GM19324 (cell line): Measurements from ENCODE around the gene GALNT10.
"Not testable (repeated sequence)": the region's sequence is repeated elsewhere in the genome, so short reads cannot be mapped to it uniquely, and the experiment has no call there.

Source experiments
- ATAC-seq: cut with Tn5 transposase; IDR thresholded peaks from one replicate; pipeline ENCODE4 v1.9.1; 2021; ENCODE audit warnings: mild to moderate bottlenecking, moderate library complexity; ENCODE audit not compliant: unreplicated experiment, low FRiP score

Gene GALNT10

GRCh38 chr5:154342211-154342610, 151.7 kb downstream of the GALNT10 start:
- ATAC-seq: no peak

GRCh38 chr5:154342963-154343362, 152.4 kb downstream of the GALNT10 start:
- no peak for ATAC-seq

GRCh38 chr5:154344461-154344860, 153.9 kb downstream of the GALNT10 start:
- ATAC-seq: no peak

- peak; percentile 58 for ATAC-seq
These were observed 154.9 kb downstream of the GALNT10 start for GRCh38 chr5:154345255-154345952.

- ATAC-seq: no peak
These were observed 155.9 kb downstream of the GALNT10 start for GRCh38 chr5:154346427-154346826.

- ATAC-seq: no peak
These were observed 159.2 kb downstream of the GALNT10 start for GRCh38 chr5:154349626-154350264.

- ATAC-seq: no peak
These were observed 160.6 kb downstream of the GALNT10 start for GRCh38 chr5:154351141-154351540.

GRCh38 chr5:154351566-154351965, 161.0 kb downstream of the GALNT10 start:
- ATAC-seq: no peak

GRCh38 chr5:154352960-154353548, 162.5 kb downstream of the GALNT10 start:
- no peak for ATAC-seq

- no peak for ATAC-seq
These were observed 164.6 kb downstream of the GALNT10 start for GRCh38 chr5:154355129-154355611.

- ATAC-seq: no peak
These were observed 165.6 kb downstream of the GALNT10 start for GRCh38 chr5:154356020-154356655.

- no peak for ATAC-seq
These were observed 166.4 kb downstream of the GALNT10 start for GRCh38 chr5:154356958-154357357.

GRCh38 chr5:154358516-154359220, 168.1 kb downstream of the GALNT10 start:
- ATAC-seq: no peak

- no peak for ATAC-seq
These were observed 168.7 kb downstream of the GALNT10 start for GRCh38 chr5:154359221-154359573.

GRCh38 chr5:154360241-154360640, 169.7 kb downstream of the GALNT10 start:
- not testable (repeated sequence) for ATAC-seq

- no peak for ATAC-seq
These were observed 172.9 kb downstream of the GALNT10 start for GRCh38 chr5:154363411-154363810.

- no peak for ATAC-seq
These were observed 174.2 kb downstream of the GALNT10 start for GRCh38 chr5:154364771-154365170.

GRCh38 chr5:154365823-154366222, 175.3 kb downstream of the GALNT10 start:
- ATAC-seq: no peak

GRCh38 chr5:154366353-154366752, 175.8 kb downstream of the GALNT10 start:
- ATAC-seq: no peak

- ATAC-seq: no peak
These were observed 176.6 kb downstream of the GALNT10 start for GRCh38 chr5:154367101-154367500.
